Right ventricle myocardium superior (tissue), 1 donor: ENCODE measurements around the gene GALNS. TPM values are rescaled to one million over a fixed set of nuclear protein-coding genes. Genes with fewer than 3 reads are reported as not detected.
"Not testable (repeated sequence)": the region's sequence is repeated elsewhere in the genome, so short reads cannot be mapped to it uniquely, and the experiment has no call there.

Source experiments
- ATAC-seq: fragments of 200-7000 bp; cut with Tn5 transposase; one replicate; pipeline ENCODE4 v1.9.1; 2020; ENCODE audit warnings: mild to moderate bottlenecking; ENCODE audit not compliant: poor library complexity
- DNase-seq: peaks from one replicate; pipeline ENCODE4 v3.0.0-alpha.2; 2020
- intact Hi-C: fragments of 100-400 bp; cut with DNase I; formaldehyde crosslinking; loops from one replicate; pipeline ENCODE4 v1.11.2; 2022
- long read RNA-seq: library from polyadenylated mRNA; unstranded; transcript quantifications from one replicate; pipeline ENCODE4 v2.0.0, GENCODE V29; 2021
- total RNA-seq: library from RNA; stranded (reverse); fragmentation: NEBNext Ultra II Directional; extraction: Animal tissue kit (Norgen Biotek cat#: 25700); gene quantifications from one replicate; pipeline ENCODE4 v1.2.1, GENCODE V29; 2021
- donor health status: DM: no; HTN: yes; CAD: no; lungs with severe emphysema.

Gene GALNS
- 15.9 TPM for total RNA-seq
- long read RNA-seq, transcript GALNS-201 (14 exons, 2,363 nt), result major isoform, 34 of 64 reads
- long read RNA-seq, partial matches to known transcripts, result 10 of 64 reads
- long read RNA-seq, other reads (novel, unspliced or antisense), result 20 of 64 reads

- intact Hi-C loops, result loop anchor here (5.0 kb wide), 1 partner anchor 45 kb away; the partner anchor contains the start of gene APRT
- peak; percentile 100 for DNase-seq
- peak; percentile 97 for ATAC-seq
Measured at GRCh38 chr16:88856828-88857727, at the start of gene GALNS, which contains the start of gene TRAPPC2L. TSS of gene GALNS (minus strand) at chr16:88856947. CDS start at chr16:88856877, 70 bp downstream. TSS of gene TRAPPC2L (plus strand) at chr16:88857127. CDS start at chr16:88857151, 24 bp downstream.

- intact Hi-C loops, result no loop called here
- ATAC-seq, result no peak
- DNase-seq, result no peak
Measured at GRCh38 chr16:88906020-88906419, 49.3 kb upstream of the GALNS start.

- DNase-seq (no peak), ATAC-seq (no peak)
- intact Hi-C loops, result no loop called here
Measured at GRCh38 chr16:88905563-88905962, 48.8 kb upstream of the GALNS start.

GRCh38 chr16:88904676-88905365 lies 48.1 kb upstream of the GALNS start:
- DNase-seq, result no peak
- intact Hi-C loops, result no loop called here

GRCh38 chr16:88903267-88903666 lies 46.5 kb upstream of the GALNS start:
- ATAC-seq (no peak), DNase-seq (no peak)
- intact Hi-C loops, result no loop called here

More at GRCh38 chr16:88904676-88905365, 48.1 kb upstream of the GALNS start:
- no peak for ATAC-seq

- ATAC-seq, result no peak
- intact Hi-C loops, result no loop called here
- no peak for DNase-seq
Measured at GRCh38 chr16:88902744-88903143, 46.0 kb upstream of the GALNS start.

- ATAC-seq (no peak), DNase-seq (no peak)
- intact Hi-C loops, result no loop called here
Measured at GRCh38 chr16:88901718-88902337, 45.1 kb upstream of the GALNS start.

- ATAC-seq, result no peak
- no peak for DNase-seq
- intact Hi-C loops, result no loop called here
Measured at GRCh38 chr16:88900662-88901052, 43.9 kb upstream of the GALNS start.

GRCh38 chr16:88899901-88900661 lies 43.3 kb upstream of the GALNS start:
- ATAC-seq, result no peak
- DNase-seq, result no peak

GRCh38 chr16:88897696-88898425 lies 41.1 kb upstream of the GALNS start:
- intact Hi-C loops, result no loop called here
- DNase-seq (no peak), ATAC-seq (no peak)

More at GRCh38 chr16:88899901-88900661, 43.3 kb upstream of the GALNS start:
- intact Hi-C loops, result no loop called here

- ATAC-seq (peak; percentile 29), DNase-seq (no peak)
- intact Hi-C loops, result no loop called here
Measured at GRCh38 chr16:88896238-88897070, 39.7 kb upstream of the GALNS start.

GRCh38 chr16:88895335-88895734 lies 38.6 kb upstream of the GALNS start:
- intact Hi-C loops, result no loop called here
- ATAC-seq, result no peak
- DNase-seq, result no peak

GRCh38 chr16:88894681-88895300 lies 38.0 kb upstream of the GALNS start:
- intact Hi-C loops, result no loop called here
- no peak for ATAC-seq

GRCh38 chr16:88894266-88894665 lies 37.5 kb upstream of the GALNS start:
- ATAC-seq, DNase-seq, intact Hi-C loops: not testable (repeated sequence)

More at GRCh38 chr16:88894681-88895300, 38.0 kb upstream of the GALNS start:
- no peak for DNase-seq

- no peak for DNase-seq
- intact Hi-C loops, result no loop called here
- no peak for ATAC-seq
Measured at GRCh38 chr16:88893127-88893968, 36.6 kb upstream of the GALNS start.
